HG02840 (cell line): Measurements from ENCODE around the gene HMSD.
"Not testable (repeated sequence)": the region's sequence is repeated elsewhere in the genome, so short reads cannot be mapped to it uniquely, and the experiment has no call there.

ENCODE experiments used
- ATAC-seq: cut with Tn5 transposase; IDR thresholded peaks from one replicate; pipeline ENCODE4 v1.9.1; 2021; ENCODE audit warnings: mild to moderate bottlenecking, moderate library complexity, moderate number of reproducible peaks; ENCODE audit not compliant: unreplicated experiment, low FRiP score

HMSD gene

GRCh38 chr18:63949068-63949737 is at the start of gene HMSD:
Gene HMSD (plus strand): TSS chr18:63949301. CDS start chr18:63953456, 4,155 bp downstream.
- peak; percentile 76 for ATAC-seq

GRCh38 chr18:63903851-63904570 is 45.1 kb upstream of the HMSD start:
- ATAC-seq = no peak

- no peak for ATAC-seq
These were observed 44.4 kb upstream of the HMSD start for GRCh38 chr18:63904694-63905093.

GRCh38 chr18:63905361-63905760 is 43.7 kb upstream of the HMSD start:
- ATAC-seq = no peak

- no peak for ATAC-seq
These were observed 43.0 kb upstream of the HMSD start for GRCh38 chr18:63906056-63906455.

GRCh38 chr18:63907664-63908063 is 41.4 kb upstream of the HMSD start, which contains the start of gene SERPINB10:
Gene SERPINB10 (plus strand): TSS chr18:63907958. CDS start chr18:63915511, 7,553 bp downstream.
- peak; percentile 52 for ATAC-seq

- ATAC-seq = no peak
These were observed 40.2 kb upstream of the HMSD start for GRCh38 chr18:63908858-63909257.

GRCh38 chr18:63909870-63910269 is 39.2 kb upstream of the HMSD start:
- peak; percentile 76 for ATAC-seq

- no peak for ATAC-seq
These were observed 31.3 kb upstream of the HMSD start for GRCh38 chr18:63917817-63918216.

GRCh38 chr18:63922049-63922448 is 27.1 kb upstream of the HMSD start:
- ATAC-seq = no peak

GRCh38 chr18:63924551-63924950 is 24.6 kb upstream of the HMSD start:
- ATAC-seq = no peak

- no peak for ATAC-seq
These were observed 20.8 kb upstream of the HMSD start for GRCh38 chr18:63928331-63928730.

- not testable (repeated sequence) for ATAC-seq
These were observed 19.7 kb upstream of the HMSD start for GRCh38 chr18:63929369-63929768.

GRCh38 chr18:63930773-63931354 is 18.2 kb upstream of the HMSD start:
- no peak for ATAC-seq

- ATAC-seq = peak; percentile 100
These were observed 12.8 kb upstream of the HMSD start for GRCh38 chr18:63936156-63936931.

- no peak for ATAC-seq
These were observed 12.1 kb upstream of the HMSD start for GRCh38 chr18:63936932-63937393.

- ATAC-seq = no peak
These were observed 9.1 kb upstream of the HMSD start for GRCh38 chr18:63940008-63940407.

GRCh38 chr18:63940543-63941050 is 8.5 kb upstream of the HMSD start:
- ATAC-seq = not testable (repeated sequence)

GRCh38 chr18:63947051-63947790 is 1.9 kb upstream of the HMSD start:
- no peak for ATAC-seq

- peak; percentile 42 for ATAC-seq
These were observed 2.2 kb downstream of the HMSD start for GRCh38 chr18:63951302-63951705.
